ENCODE results near the gene INO80. TPM values are rescaled to one million over a fixed set of nuclear protein-coding genes. Genes with fewer than 3 reads are reported as not detected.
A peak's percentile ranks its signal among the peaks of the same experiment; 100 is the strongest.

Gene INO80
- total RNA-seq, 2 experiments from 2014 or later: 22.2 to 25.1 TPM

DNA sequence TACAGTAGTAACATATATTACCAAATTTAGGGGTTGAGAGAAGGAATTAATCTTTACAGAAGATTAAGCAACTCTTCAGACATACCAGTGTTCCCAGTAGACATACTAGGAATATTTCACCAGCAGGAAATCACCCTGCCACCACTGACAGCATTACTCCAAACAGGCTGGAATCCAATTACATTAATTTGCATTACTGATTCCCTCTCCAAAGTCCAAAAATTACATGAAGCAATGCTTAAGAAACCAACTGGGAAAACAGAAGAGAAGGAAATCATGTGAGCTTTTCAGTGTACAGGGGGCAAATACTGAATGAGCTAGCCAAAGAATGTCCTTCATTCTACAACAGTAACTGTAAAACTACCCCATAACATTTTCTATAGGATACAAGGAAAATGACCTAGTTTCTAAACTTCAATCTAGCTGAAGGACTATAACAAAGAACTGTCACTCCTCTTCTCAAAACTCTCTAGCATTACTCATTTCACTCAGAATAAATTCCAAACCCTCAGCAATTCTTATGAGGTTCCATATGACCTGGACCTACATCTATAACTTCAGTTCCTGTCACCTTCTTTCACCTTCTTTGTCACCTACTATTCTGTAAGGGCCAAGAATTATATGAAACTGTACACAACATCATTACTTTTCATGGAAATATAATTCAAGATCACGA is 72.7 kb downstream of the INO80 start:
- Mint-ChIP-seq H3K27me3 (no peaks in the 10 kb centered on the region), H3K27ac (no peak overlapping the region), H3K36me3 (ENCODE audit: low read depth) (peaks cover 43% of the 10 kb centered on the region), H3K9me3 (ENCODE audit: low read depth) (no peaks in the 10 kb centered on the region), H3K4me3 (no peak overlapping the region), H3K4me1 (no peaks in the 10 kb centered on the region)
- DNase-seq: no peak
- ATAC-seq: no peak
- ChIA-PET POLR2A (no interaction called here), CTCF (interaction anchor here (1.0 to 1.7 kb wide), 3 partner anchors 8 to 139 kb away, joined by 3 to 4 read pairs (median 3); no protein-coding TSS in a partner anchor)
- intact Hi-C loops (cut with DNase I, micrococcal nuclease): no loop called here

DNA sequence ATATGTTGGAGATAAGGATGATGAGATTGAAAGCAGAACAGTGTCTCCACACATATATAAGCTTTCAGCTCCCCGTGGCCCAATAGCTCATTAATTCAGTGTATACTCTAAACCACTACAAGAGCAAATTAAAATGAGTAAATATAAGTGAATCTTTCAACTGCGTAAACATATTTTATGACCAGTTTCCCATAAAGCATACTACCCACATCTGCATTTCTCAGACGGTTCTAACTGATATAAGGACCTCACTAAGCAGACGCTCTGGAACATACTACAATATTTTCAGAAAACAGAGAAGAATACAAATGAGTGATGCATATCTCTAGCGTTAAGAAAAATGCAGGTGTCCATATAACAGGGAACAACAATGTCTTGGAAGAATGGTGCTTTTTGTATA is 73.2 kb downstream of the INO80 start:
- Mint-ChIP-seq H3K4me1 (no peaks in the 10 kb centered on the region), H3K36me3 (ENCODE audit: low read depth) (peaks cover 46% of the 10 kb centered on the region), H3K4me3 (no peak overlapping the region), H3K27ac (no peak overlapping the region), H3K27me3 (no peaks in the 10 kb centered on the region), H3K9me3 (ENCODE audit: low read depth) (no peaks in the 10 kb centered on the region)
- ATAC-seq: no peak
- CTCF ChIA-PET: interaction anchor here (0.8 to 1.7 kb wide), 3 partner anchors 9 to 18 kb away, joined by 3 to 4 read pairs (median 3); no protein-coding TSS in a partner anchor
- no peak for DNase-seq
- intact Hi-C loops (cut with DNase I, micrococcal nuclease): no loop called here
- POLR2A ChIA-PET: no interaction called here

DNA sequence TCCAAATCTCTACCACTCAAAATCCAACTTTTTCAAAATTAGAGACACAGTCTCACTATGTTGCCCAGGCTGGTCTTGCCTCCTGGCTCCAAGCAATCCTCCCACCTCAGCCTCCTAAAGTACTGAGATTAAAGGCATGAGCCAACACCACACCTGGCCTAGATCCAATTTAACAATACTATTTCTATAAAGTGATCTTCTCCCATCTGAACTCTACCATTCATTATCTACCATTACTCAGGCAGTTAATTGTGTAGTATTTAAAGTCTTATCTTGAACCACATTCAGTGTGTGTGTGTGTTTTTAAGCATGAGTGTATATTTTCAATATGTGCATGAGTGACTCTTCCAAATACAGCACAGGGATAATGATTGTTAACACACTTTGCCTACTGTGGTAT is 77.0 kb downstream of the INO80 start:
- Mint-ChIP-seq H3K4me3 (no peak overlapping the region), H3K27me3 (no peaks in the 10 kb centered on the region), H3K9me3 (ENCODE audit: low read depth) (no peaks in the 10 kb centered on the region), H3K4me1 (no peaks in the 10 kb centered on the region), H3K36me3 (ENCODE audit: low read depth) (peaks cover 27% of the 10 kb centered on the region), H3K27ac (no peak overlapping the region)
- CTCF ChIA-PET: no interaction called here
- intact Hi-C loops (cut with DNase I, micrococcal nuclease): no loop called here
- DNase-seq (no peak), ATAC-seq (no peak)
- POLR2A ChIA-PET: no interaction called here

- DNase-seq (no peak), ATAC-seq (no peak)
- CTCF ChIA-PET: interaction anchor here (0.6 kb wide), 1 partner anchor 107 kb away, joined by 3 read pairs; no protein-coding TSS in a partner anchor
- Mint-ChIP-seq H3K36me3 (ENCODE audit: low read depth) (peaks cover 11% of the 10 kb centered on the region), H3K4me3 (no peak overlapping the region), H3K27ac (no peak overlapping the region), H3K4me1 (peaks cover 3% of the 10 kb centered on the region), H3K9me3 (ENCODE audit: low read depth) (no peaks in the 10 kb centered on the region), H3K27me3 (no peaks in the 10 kb centered on the region)
- POLR2A ChIA-PET: interaction anchor here (0.7 kb wide), 1 partner anchor 82 kb away, joined by 3 read pairs; no protein-coding TSS in a partner anchor
- intact Hi-C loops (cut with DNase I, micrococcal nuclease): no loop called here
Measured at GRCh38 chr15:41032079-41032328, 84.1 kb downstream of the INO80 start.

DNA sequence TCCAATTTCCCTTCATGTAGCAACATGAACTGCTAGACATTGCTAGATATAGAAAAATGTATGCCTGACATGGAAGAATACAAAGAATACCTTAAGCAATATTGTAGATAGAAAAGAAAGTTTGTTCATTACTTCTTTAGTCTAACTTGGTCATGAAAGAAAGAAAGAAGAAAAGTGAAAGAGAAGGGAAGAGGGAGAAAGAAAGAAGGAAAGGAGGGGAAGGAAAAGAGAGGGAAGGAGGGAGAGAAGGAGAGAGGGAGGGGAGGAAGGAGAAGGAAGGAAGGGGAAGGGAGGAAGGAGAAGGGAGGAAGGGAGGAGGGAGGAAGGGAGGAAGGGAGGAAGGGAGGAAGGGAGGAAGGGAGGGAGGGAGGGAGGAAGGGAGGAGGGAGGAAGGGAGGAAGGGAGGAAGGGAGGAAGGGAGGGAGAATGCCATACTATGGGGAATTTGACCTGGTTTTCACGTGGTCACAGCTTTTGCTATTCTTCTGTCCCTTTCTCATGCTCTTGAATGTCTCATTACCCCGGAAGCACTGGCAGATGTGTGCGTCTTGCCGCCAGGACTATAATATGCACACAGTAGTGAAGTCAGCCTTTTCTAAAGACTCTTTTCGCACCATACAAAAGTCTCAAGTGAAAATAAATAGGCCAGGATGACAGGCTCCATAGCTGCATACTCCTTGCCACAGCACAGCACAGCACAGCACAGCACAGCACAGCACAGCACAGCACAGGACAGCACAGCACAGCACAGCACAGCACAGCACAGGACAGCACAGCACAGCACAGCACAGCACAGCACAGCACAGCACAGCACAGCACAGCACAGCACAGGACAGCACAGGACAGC is 84.6 kb downstream of the INO80 start:
- no peak for ATAC-seq
- no peaks in the 10 kb centered on the region for H3K27me3 Mint-ChIP-seq
- DNase-seq: no peak
- intact Hi-C loops (cut with DNase I, micrococcal nuclease): no loop called here
- no peak overlapping the region for H3K4me3 Mint-ChIP-seq
- no peaks in the 10 kb centered on the region for H3K9me3 Mint-ChIP-seq (ENCODE audit: low read depth)
- peaks cover 3% of the 10 kb centered on the region for H3K4me1 Mint-ChIP-seq
- H3K36me3 Mint-ChIP-seq (ENCODE audit: low read depth): peaks cover 15% of the 10 kb centered on the region
- ChIA-PET POLR2A (interaction anchor here (0.7 kb wide), 1 partner anchor 82 kb away, joined by 3 read pairs; no protein-coding TSS in a partner anchor), CTCF (interaction anchor here (0.6 kb wide), 1 partner anchor 107 kb away, joined by 3 read pairs; no protein-coding TSS in a partner anchor)
- no peak overlapping the region for H3K27ac Mint-ChIP-seq

- H3K27me3 Mint-ChIP-seq: no peaks in the 10 kb centered on the region
- POLR2A ChIA-PET: no interaction called here
- ATAC-seq: no peak
- no peak overlapping the region for H3K27ac Mint-ChIP-seq
- DNase-seq: no peak
- peaks cover 16% of the 10 kb centered on the region for H3K36me3 Mint-ChIP-seq (ENCODE audit: low read depth)
- H3K4me3 Mint-ChIP-seq: no peak overlapping the region
- H3K4me1 Mint-ChIP-seq: peaks cover 3% of the 10 kb centered on the region
- no peaks in the 10 kb centered on the region for H3K9me3 Mint-ChIP-seq (ENCODE audit: low read depth)
- intact Hi-C loops (cut with DNase I, micrococcal nuclease): loop anchor here in 1 of 2 experiments (10.0 kb wide), 1 partner anchor 94 kb away; no protein-coding TSS in a partner anchor
- CTCF ChIA-PET: interaction anchor here (0.6 to 1.4 kb wide), 6 partner anchors 8 to 311 kb away, joined by 3 to 6 read pairs (median 4); no protein-coding TSS in a partner anchor
Measured at GRCh38 chr15:41028853-41029252, 87.2 kb downstream of the INO80 start.

DNA sequence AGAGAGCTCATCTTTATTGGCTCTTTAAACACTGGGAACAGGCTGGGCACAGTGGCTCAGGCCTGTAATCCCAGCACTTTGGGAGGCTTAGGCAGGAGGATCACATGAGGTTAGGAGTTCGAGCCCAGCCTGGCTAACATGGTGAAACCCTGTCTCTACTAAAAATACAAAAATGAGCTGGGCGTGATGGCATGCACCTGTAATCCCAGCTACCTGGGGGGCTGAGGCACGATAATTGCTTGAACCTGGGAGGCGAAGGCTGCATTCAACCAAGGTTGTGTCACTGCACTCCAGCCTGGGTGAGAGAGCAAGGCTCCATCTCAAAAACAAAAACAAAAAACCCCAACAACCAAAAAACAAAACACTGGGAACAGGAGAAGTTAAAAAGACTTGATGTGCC is 90.7 kb downstream of the INO80 start:
- no peak overlapping the region for H3K27ac Mint-ChIP-seq

DNA sequence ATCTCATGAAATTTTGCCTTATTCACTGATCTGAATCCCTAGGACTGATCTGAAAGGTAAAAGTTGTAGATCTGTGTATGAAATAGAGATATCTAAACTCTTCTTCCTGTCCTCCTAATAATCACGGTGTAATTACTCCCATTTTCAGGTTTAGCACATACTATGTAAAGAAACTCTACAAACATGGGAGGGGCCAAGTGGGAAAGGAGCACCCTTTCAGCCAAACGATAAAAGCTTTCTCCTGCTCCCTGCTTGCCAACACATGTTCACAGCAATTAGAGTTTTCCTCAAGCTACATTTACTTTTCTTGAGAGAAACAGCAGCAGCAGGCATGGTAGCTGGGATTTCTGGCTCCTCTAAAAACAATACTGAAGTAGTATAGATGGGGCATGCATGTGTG is 91.2 kb downstream of the INO80 start:
- POLR2A ChIA-PET: no interaction called here
- no peak for DNase-seq
- intact Hi-C loops (cut with DNase I, micrococcal nuclease): loop anchor here in 1 of 2 experiments (10.0 kb wide), 1 partner anchor 90 kb away; no protein-coding TSS in a partner anchor
- ATAC-seq: no peak
- Mint-ChIP-seq H3K4me3 (no peak overlapping the region), H3K27ac (no peak overlapping the region), H3K27me3 (no peaks in the 10 kb centered on the region), H3K4me1 (no peaks in the 10 kb centered on the region), H3K36me3 (ENCODE audit: low read depth) (peaks cover 25% of the 10 kb centered on the region), H3K9me3 (ENCODE audit: low read depth) (no peaks in the 10 kb centered on the region)
- CTCF ChIA-PET: interaction anchor here (0.6 to 3.9 kb wide), 11 partner anchors 10 to 1931 kb away, joined by 3 to 21 read pairs (median 3); partner anchors contain the start of gene CHAC1

More for the DNA sequence above, 90.7 kb downstream of the INO80 start:
- ATAC-seq (no peak), DNase-seq (no peak)
- H3K4me3 Mint-ChIP-seq: no peak overlapping the region
- POLR2A ChIA-PET: no interaction called here
- H3K4me1 Mint-ChIP-seq: no peaks in the 10 kb centered on the region
- intact Hi-C loops (cut with DNase I, micrococcal nuclease): loop anchor here in 1 of 2 experiments (10.0 kb wide), 1 partner anchor 91 kb away; no protein-coding TSS in a partner anchor
- CTCF ChIA-PET: interaction anchor here (0.6 to 3.9 kb wide), 9 partner anchors 9 to 1008 kb away, joined by 3 to 21 read pairs (median 4); partner anchors contain the start of gene CHAC1
- no peaks in the 10 kb centered on the region for H3K27me3 Mint-ChIP-seq
- H3K36me3 Mint-ChIP-seq (ENCODE audit: low read depth): peaks cover 21% of the 10 kb centered on the region
- H3K9me3 Mint-ChIP-seq (ENCODE audit: low read depth): no peaks in the 10 kb centered on the region

DNA sequence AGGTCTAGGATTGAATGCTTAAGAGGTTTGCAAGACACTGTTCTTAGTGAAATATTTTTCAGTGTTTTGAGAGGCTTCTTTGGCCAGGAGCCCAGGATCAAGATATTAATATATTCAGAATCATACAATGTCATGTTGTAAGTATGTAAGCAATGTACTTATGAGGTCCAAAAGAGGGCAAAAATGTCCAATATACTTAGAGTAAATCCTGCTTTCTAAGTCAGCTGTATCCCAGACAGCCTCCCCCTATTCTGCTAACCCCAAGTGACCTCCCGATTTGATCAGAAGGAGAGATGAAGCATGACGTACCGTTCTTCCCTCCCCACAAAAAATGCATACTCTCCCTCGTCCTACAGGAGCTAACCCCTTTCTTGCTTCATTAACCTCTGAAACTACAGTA is 91.9 kb downstream of the INO80 start:
- peaks cover 27% of the 10 kb centered on the region for H3K36me3 Mint-ChIP-seq (ENCODE audit: low read depth)
- POLR2A ChIA-PET: no interaction called here
- H3K9me3 Mint-ChIP-seq (ENCODE audit: low read depth): no peaks in the 10 kb centered on the region

GRCh38 chr15:41022487-41023090 is 93.5 kb downstream of the INO80 start:
- POLR2A ChIA-PET: no interaction called here
- CTCF ChIA-PET: interaction anchor here (0.8 to 1.9 kb wide), 7 partner anchors 12 to 132 kb away, joined by 3 to 7 read pairs (median 5); partner anchors contain the start of gene VPS18
- H3K27ac Mint-ChIP-seq: no peak overlapping the region
- H3K4me3 Mint-ChIP-seq: no peak overlapping the region
- ATAC-seq: peak; percentile 80
- H3K4me1 Mint-ChIP-seq: peaks cover 2% of the 10 kb centered on the region
- H3K9me3 Mint-ChIP-seq (ENCODE audit: low read depth): no peaks in the 10 kb centered on the region
- peak; percentile 54 for DNase-seq
- peaks cover 40% of the 10 kb centered on the region for H3K36me3 Mint-ChIP-seq (ENCODE audit: low read depth)
- intact Hi-C loops (cut with DNase I, micrococcal nuclease): loop anchor here (1.0 to 10.0 kb wide), 3 partner anchors 88 to 164 kb away; no protein-coding TSS in a partner anchor
- no peaks in the 10 kb centered on the region for H3K27me3 Mint-ChIP-seq

More for the DNA sequence above, 91.9 kb downstream of the INO80 start:
- CTCF ChIA-PET: interaction anchor here (0.6 to 3.9 kb wide), 8 partner anchors 11 to 1932 kb away, joined by 3 to 21 read pairs (median 4); no protein-coding TSS in a partner anchor
- Mint-ChIP-seq H3K27me3 (no peaks in the 10 kb centered on the region), H3K27ac (no peak overlapping the region), H3K4me1 (no peaks in the 10 kb centered on the region), H3K4me3 (no peak overlapping the region)
- intact Hi-C loops (cut with DNase I, micrococcal nuclease): loop anchor here in 1 of 2 experiments (10.0 kb wide), 1 partner anchor 89 kb away; no protein-coding TSS in a partner anchor
- ATAC-seq (no peak), DNase-seq (no peak)

GRCh38 chr15:41020829-41021228 is 95.3 kb downstream of the INO80 start:
- ATAC-seq (no peak), DNase-seq (no peak)
- H3K36me3 Mint-ChIP-seq (ENCODE audit: low read depth): peaks cover 37% of the 10 kb centered on the region
- intact Hi-C loops (cut with DNase I, micrococcal nuclease): loop anchor here in 1 of 2 experiments (10.0 kb wide), 1 partner anchor 86 kb away; no protein-coding TSS in a partner anchor
- CTCF ChIA-PET: interaction anchor here (0.6 to 1.9 kb wide), 12 partner anchors 8 to 961 kb away, joined by 3 to 7 read pairs (median 4); no protein-coding TSS in a partner anchor
- H3K9me3 Mint-ChIP-seq (ENCODE audit: low read depth): no peaks in the 10 kb centered on the region
- peaks cover 2% of the 10 kb centered on the region for H3K4me1 Mint-ChIP-seq
- POLR2A ChIA-PET: no interaction called here
- no peak overlapping the region for H3K27ac Mint-ChIP-seq
- H3K27me3 Mint-ChIP-seq: no peaks in the 10 kb centered on the region
- no peak overlapping the region for H3K4me3 Mint-ChIP-seq

Data from activated CD4-positive, alpha-beta T cell treated with anti-CD3 and anti-CD28 coated beads for 36 hours (primary cell).